HG03460 (cell line): ENCODE results near the gene MUC20.

ENCODE experiments used
- ATAC-seq: cut with Tn5 transposase; IDR thresholded peaks from one replicate; pipeline ENCODE4 v1.9.1; 2021; ENCODE audit not compliant: unreplicated experiment

The MUC20 gene

GRCh38 chr3:195754141-195754540, 33.4 kb downstream of the MUC20 start:
- no peak for ATAC-seq

- ATAC-seq, result no peak
Measured at GRCh38 chr3:195754906-195755305, 34.1 kb downstream of the MUC20 start.

GRCh38 chr3:195755391-195755790, 34.6 kb downstream of the MUC20 start:
- no peak for ATAC-seq

GRCh38 chr3:195755791-195756676, 35.3 kb downstream of the MUC20 start:
- no peak for ATAC-seq

GRCh38 chr3:195757438-195757770, 36.6 kb downstream of the MUC20 start:
- ATAC-seq, result no peak

- no peak for ATAC-seq
Measured at GRCh38 chr3:195757827-195758226, 37.0 kb downstream of the MUC20 start.

- ATAC-seq, result no peak
Measured at GRCh38 chr3:195758721-195759353, 38.1 kb downstream of the MUC20 start.

- ATAC-seq, result no peak
Measured at GRCh38 chr3:195760345-195761122, 39.8 kb downstream of the MUC20 start.

- ATAC-seq, result no peak
Measured at GRCh38 chr3:195761123-195761566, 40.4 kb downstream of the MUC20 start.

GRCh38 chr3:195761567-195762248, 40.9 kb downstream of the MUC20 start:
- ATAC-seq, result no peak

GRCh38 chr3:195762249-195762585, 41.4 kb downstream of the MUC20 start:
- no peak for ATAC-seq

GRCh38 chr3:195762611-195763010, 41.8 kb downstream of the MUC20 start:
- no peak for ATAC-seq

- ATAC-seq, result no peak
Measured at GRCh38 chr3:195763076-195763830, 42.5 kb downstream of the MUC20 start.

GRCh38 chr3:195763843-195764825, 43.4 kb downstream of the MUC20 start:
- no peak for ATAC-seq

GRCh38 chr3:195764961-195765706, 44.4 kb downstream of the MUC20 start:
- no peak for ATAC-seq

- ATAC-seq, result no peak
Measured at GRCh38 chr3:195766671-195767070, 45.9 kb downstream of the MUC20 start.

GRCh38 chr3:195767792-195768191, 47.0 kb downstream of the MUC20 start:
- ATAC-seq, result no peak

GRCh38 chr3:195768414-195768813, 47.6 kb downstream of the MUC20 start:
- no peak for ATAC-seq
